HG02885 (cell line): Measurements from ENCODE around the gene OR13J1.
"Not testable (repeated sequence)": the region's sequence is repeated elsewhere in the genome, so short reads cannot be mapped to it uniquely, and the experiment has no call there.

Source experiments
- ATAC-seq: cut with Tn5 transposase; IDR thresholded peaks from one replicate; pipeline ENCODE4 v1.9.1; 2021; ENCODE audit warnings: mild to moderate bottlenecking; ENCODE audit not compliant: unreplicated experiment, poor library complexity

The OR13J1 gene

GRCh38 chr9:35905051-35905781 lies 35.0 kb upstream of the OR13J1 start:
- no peak for ATAC-seq

- no peak for ATAC-seq
Measured at GRCh38 chr9:35904338-35904737, 34.1 kb upstream of the OR13J1 start.

DNA sequence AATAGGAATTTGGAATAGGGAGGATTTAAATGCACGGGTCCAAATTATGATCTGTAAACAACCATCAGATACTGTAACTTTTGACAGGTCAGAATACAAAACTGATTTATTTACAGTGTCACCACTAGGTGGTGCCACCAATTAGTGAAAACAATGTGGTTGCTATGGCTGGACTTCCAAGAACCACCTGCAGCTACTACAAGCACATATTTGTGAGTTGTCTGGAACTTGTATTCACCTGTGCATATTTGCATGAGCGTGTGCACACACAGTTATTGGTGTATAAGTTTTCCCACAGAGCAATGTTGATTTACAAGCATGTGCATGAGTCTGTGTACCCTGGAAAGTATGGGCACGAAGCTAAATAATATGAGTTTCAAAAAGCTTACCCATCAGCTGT lies 32.8 kb upstream of the OR13J1 start:
- ATAC-seq = no peak

GRCh38 chr9:35899021-35899420 lies 28.8 kb upstream of the OR13J1 start:
- ATAC-seq = no peak

DNA sequence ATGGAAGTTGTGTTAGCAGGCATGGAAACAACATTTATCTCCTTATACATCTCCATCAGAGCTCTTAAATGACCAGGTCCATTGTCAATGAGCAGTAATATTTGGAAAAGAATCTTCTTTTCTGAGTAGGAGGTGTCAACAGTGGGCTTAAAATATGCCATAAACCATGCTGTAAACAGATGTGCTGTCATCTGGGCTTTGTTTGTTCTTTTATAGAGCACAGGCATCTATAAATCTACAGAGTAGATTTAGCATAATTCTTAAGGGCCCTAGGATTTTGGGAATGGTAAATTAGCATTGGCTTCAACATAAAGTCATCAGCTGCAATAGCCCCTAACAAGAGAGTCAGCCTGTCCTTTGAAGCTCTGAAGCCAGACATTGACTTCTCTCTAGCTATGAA lies 28.1 kb upstream of the OR13J1 start:
- no peak for ATAC-seq

DNA sequence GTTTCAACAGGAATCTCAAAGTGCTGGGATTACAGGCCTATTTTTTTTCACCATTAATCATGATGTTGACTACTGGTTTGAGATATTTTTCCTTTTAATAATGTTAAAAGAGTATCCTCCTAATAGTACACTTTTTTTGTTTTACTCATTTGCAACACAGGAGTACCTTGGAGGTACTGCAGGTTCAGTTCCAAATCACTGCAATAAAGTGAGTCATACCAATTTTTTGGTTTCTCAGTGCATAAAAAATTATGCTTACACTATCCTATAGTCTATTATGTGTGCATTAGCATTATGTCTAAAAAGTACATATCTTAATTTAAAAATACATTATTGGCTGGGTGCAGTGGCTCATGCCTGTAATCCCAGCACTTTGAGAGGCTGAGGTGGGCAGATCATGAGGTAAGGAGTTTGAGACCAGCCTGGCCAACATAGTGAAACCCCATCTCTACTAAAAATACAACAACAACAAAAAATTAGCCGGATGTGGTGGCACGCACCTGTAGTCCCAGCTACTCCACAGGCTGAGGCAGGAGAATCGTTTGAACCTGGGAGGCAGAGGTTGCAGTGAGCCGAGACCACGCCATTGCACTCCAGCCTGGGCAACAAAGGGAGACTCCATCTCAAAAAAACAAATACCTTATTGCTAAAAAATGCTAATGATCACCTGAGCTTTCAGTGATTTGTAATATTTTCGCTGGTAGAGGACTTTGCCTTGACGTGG lies 27.3 kb upstream of the OR13J1 start:
- not testable (repeated sequence) for ATAC-seq

DNA sequence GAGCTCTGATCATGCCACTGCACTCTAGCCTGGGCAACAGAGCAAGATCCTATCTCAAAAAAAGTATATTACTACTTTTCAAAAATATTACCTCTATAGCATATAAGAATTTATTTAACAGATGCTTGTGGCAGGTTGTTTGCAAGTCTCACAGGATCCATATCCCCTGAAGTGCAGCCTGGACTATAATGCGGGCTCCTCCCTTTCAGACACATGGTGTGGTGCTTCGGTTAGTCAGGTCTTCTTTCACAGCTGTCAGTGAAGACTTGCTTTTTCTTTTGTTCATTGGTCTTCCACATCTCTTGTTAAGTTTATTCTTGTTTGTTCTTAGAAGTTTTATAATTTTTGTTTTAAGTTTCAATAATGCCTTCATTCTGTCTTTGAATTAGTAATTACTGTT lies 26.4 kb upstream of the OR13J1 start:
- no peak for ATAC-seq

DNA sequence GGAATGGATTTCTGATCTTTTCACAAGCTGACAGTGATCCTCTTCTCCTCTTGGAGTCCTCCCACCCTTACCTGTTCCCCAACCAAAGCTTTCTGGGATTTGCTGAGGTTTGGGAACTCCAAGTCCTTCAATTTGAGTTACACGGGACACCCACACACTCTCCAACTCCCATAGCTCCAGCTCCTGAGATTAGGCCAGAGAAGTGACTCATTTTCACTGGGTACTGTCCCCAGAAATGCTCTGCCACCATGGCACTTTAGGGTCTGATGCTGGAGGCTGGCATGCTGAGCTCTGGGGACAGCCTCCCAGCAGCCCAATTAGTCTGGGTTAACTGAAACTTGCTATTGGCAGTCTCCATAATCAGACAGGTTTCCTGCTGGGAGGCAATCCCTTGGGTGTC lies 21.9 kb upstream of the OR13J1 start:
- ATAC-seq = no peak

GRCh38 chr9:35891646-35892045 lies 21.4 kb upstream of the OR13J1 start:
- ATAC-seq = no peak

DNA sequence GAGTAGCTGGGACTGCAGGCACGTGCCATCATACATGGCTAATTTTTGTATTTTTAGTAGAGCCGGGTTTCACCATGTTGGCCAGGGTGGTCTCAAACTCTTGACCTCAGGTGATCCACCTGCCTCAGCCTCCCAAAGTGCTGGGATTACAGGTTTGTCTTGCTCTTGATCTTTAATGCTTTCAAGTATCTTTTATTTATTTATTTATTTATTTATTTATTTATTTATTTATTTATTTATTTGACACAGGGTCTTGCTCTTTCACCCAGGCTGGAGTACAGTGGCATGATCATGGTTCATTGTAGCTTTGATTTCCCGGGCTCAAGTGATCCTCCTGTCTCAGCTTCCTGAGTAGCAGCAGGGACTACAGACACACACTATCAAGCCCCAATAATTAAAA lies 14.7 kb upstream of the OR13J1 start:
- not testable (repeated sequence) for ATAC-seq

DNA sequence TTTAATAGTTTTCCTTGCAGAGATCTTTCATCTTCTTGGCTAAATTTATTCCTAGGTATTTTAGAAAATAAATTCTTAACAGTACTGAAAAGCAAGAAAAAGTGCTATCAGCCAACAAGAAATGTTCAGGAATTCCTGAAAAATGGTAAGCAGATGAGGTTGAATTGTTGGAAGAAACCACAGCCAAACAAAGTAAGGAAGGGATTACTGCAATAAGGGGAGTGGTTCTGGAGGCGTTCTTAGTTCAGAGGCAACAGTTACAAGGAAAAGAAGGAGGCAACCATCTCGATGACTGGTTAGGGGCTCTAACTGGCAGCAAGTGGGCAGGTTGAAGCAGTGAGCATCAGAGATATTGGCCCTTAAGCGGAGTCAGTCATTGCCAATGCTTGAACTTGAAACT lies 12.8 kb upstream of the OR13J1 start:
- no peak for ATAC-seq

- no peak for ATAC-seq
Measured at GRCh38 chr9:35882263-35882848, 12.2 kb upstream of the OR13J1 start.

- ATAC-seq = no peak
Measured at GRCh38 chr9:35872505-35872904, 2.3 kb upstream of the OR13J1 start.

- no peak for ATAC-seq
Measured at GRCh38 chr9:35871545-35871944, 1.3 kb upstream of the OR13J1 start.

DNA sequence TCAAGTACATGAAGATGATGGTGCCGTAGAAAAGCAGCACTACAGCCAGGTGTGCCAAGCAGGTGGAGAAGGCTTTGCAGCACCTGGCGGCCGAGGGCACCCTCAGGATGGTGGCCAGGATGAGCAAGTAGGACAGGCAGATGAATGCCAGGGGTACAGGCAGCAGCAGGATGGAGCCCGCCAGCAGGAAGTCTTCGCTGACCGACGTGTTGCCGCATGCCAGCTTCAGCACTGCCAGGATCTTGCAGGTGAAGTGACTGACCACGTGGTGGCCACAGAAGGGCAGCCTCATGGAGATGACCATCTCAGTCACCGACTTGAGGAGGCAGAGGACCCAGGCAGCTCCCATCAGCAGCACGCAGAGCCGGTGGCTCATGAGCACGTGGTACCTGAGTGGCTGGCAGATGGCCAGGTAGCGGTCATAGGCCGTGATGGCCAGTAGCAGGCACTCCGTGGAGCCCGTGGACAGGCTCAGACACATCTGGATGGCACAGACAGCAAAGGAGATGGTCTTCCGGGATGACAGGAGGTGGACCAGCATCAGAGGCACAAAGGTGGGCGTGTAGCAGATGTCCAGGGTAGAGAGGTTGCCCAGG lies 482 bp downstream of the OR13J1 start:
- no peak for ATAC-seq

GRCh38 chr9:35868933-35869332 lies 1.3 kb downstream of the OR13J1 start:
- ATAC-seq = no peak

GRCh38 chr9:35867538-35867937 lies 2.7 kb downstream of the OR13J1 start:
- no peak for ATAC-seq

GRCh38 chr9:35864695-35865255 lies 5.4 kb downstream of the OR13J1 start:
- ATAC-seq = no peak

GRCh38 chr9:35863583-35863982 lies 6.6 kb downstream of the OR13J1 start:
- no peak for ATAC-seq

- no peak for ATAC-seq
Measured at GRCh38 chr9:35862328-35862727, 7.9 kb downstream of the OR13J1 start.
